NCI-H2029 treated with DMSO at 0.1 percent for 48 hours (cell line): ENCODE measurements around the gene UPB1.
A peak's percentile ranks its signal among the peaks of the same experiment; 100 is the strongest.
"Not testable (repeated sequence)": the region's sequence is repeated elsewhere in the genome, so short reads cannot be mapped to it uniquely, and the experiment has no call there.

ENCODE experiments used
- DNase-seq: peaks from one replicate; lab custom pipeline; 2025; lab: John Stamatoyannopoulos, UW

The UPB1 gene

DNA sequence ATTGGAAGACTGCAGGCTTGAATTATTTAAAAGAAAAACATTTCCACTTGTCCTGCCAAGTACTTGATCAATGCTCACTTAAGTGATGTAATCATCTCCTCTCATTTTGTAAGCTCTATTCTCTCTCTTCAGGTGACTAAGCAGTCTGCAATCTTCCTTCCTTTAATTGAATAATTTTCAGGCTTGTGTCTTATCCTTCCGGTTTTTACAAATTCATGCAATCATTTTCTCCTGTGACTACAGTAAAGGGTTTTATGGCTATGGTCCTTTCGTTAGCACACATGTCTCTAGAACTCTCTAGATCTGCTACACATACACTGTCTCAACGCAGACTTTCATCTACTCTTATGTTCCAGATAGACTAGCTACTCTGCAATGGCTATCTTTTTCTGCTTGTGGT is 12.6 kb upstream of the UPB1 start:
- peak; percentile 10 for DNase-seq

DNA sequence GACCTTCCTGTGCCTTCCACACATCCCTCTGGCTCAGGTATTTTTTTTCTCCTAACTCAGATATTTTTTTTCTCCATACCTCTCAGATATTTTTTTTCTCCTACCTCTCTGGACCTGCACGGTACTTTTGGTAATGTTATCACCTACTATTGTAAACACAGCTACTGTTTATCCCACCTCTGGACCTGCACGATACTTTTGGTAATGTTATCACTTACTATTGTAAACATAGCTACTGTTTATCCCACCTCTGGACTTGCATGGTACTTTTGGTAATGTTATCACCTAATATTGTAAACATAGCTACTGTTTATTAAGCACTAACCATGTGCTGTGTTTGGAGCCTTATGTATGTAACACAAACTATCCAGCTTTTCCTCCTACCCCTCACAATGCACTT is 12.1 kb upstream of the UPB1 start:
- no peak for DNase-seq

- no peak for DNase-seq
These were observed 11.1 kb upstream of the UPB1 start for GRCh38 chr22:24483976-24484545.

GRCh38 chr22:24485170-24485569 is 10.0 kb upstream of the UPB1 start:
- DNase-seq: no peak

- no peak for DNase-seq
These were observed 9.5 kb upstream of the UPB1 start for GRCh38 chr22:24485608-24486007.

GRCh38 chr22:24486501-24486921 is 8.6 kb upstream of the UPB1 start:
- DNase-seq: no peak

DNA sequence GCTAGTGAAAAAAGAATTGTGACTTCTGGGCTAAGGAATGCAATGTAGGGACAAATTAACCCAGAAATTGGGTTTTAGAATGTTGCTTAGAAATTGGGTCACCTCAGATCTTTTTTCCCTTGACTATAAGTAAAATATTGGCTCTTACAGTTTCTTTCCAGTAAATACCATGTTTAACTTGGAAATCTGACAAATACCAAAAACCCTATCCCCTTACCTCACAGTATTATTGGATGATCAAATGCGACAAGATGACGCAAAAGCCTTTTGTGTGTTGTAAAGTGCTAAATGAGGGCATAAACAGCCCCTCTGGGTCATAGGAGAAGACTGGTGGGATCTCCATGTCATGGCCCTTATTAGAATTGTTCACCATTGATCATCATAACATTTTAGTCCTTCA is 6.1 kb upstream of the UPB1 start:
- DNase-seq: no peak

GRCh38 chr22:24489434-24489833 is 5.7 kb upstream of the UPB1 start:
- DNase-seq: not testable (repeated sequence)

- DNase-seq: no peak
These were observed 2.7 kb upstream of the UPB1 start for GRCh38 chr22:24492391-24492790.

GRCh38 chr22:24494167-24494527 is 985 bp upstream of the UPB1 start:
- no peak for DNase-seq

GRCh38 chr22:24495365-24495675 is 188 bp downstream of the UPB1 start:
- DNase-seq: no peak

- no peak for DNase-seq
These were observed 1.1 kb downstream of the UPB1 start for GRCh38 chr22:24496234-24496633.

DNA sequence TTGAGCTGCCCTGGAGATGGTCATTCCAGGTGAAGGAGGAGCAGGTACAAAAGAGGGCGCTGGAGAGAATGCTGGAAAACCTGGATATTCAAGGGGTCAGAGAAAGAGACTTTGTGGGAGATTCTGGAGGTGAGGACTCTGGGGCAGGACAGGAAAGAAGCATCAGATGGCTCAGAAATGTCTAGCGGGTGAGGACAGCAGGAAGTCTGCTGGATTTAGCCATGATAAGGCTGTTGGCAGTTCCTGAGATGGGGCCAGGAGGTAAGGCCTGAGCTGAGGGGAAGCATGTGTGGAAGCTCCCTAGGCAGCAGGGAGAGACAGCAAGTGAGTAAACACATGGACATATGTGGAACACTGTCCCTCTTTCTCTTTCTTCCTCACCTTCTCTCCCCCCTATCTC is 1.5 kb downstream of the UPB1 start:
- no peak for DNase-seq

GRCh38 chr22:24497841-24498258 is 2.7 kb downstream of the UPB1 start:
- DNase-seq: no peak

DNA sequence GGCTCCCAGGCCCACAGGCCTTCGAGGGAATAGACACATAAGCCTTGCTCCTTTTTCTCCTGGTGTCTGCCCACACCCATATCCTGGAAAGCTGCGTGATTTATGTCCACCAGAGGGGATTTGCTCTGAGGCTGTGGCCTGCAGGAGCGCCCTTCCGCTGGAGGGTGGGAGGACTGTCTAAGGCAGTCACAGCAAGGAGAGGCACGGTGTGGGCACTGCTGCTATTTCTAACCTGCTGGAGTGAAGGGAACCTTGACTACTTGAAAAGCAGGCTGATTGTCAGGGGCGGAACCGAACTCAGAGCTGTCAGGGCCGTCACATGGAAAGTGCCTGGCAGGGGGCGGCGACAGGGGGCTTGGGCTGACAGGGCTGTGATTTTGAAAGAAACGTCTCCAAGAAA is 3.7 kb downstream of the UPB1 start:
- no peak for DNase-seq

GRCh38 chr22:24499706-24500276 is 4.7 kb downstream of the UPB1 start:
- DNase-seq: no peak

GRCh38 chr22:24500277-24500820 is 5.2 kb downstream of the UPB1 start:
- no peak for DNase-seq

DNA sequence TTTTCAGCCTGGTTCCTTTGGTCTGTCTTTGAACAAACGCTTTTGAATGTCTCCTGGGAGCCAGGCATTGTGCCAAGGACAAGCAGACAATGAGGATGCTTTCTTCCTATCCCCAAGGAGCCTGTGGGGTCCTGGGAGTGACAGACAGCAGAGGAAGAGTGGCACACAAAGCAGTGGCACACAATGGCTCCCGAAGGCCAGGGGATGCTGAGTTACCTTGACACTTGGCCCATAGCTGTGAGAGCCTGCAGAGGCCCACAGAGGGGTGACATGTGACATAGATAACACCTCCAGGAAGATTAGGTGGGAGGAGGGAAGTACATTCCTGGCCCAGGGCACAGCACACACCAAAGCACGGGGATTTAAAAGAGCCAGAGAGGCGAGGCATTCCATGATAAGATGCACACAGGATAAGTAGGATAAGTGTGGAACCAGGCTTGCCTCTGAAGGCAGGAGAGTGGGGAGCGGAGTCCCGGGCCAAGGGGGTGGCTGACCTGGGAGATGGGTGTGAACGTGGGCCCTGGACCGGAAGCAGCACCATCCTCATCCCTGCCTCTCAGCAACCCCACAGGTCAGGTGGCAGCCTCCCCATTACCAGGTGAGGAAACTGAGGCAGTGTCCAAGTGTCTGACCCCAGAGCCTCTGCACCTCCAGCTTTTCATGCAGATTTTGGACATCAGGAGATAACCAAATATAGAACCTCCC is 6.3 kb downstream of the UPB1 start:
- DNase-seq: no peak

- no peak for DNase-seq
These were observed 6.9 kb downstream of the UPB1 start for GRCh38 chr22:24502034-24502433.

GRCh38 chr22:24502541-24502940 is 7.4 kb downstream of the UPB1 start:
- DNase-seq: no peak

- no peak for DNase-seq
These were observed 8.2 kb downstream of the UPB1 start for GRCh38 chr22:24503137-24503842.

DNA sequence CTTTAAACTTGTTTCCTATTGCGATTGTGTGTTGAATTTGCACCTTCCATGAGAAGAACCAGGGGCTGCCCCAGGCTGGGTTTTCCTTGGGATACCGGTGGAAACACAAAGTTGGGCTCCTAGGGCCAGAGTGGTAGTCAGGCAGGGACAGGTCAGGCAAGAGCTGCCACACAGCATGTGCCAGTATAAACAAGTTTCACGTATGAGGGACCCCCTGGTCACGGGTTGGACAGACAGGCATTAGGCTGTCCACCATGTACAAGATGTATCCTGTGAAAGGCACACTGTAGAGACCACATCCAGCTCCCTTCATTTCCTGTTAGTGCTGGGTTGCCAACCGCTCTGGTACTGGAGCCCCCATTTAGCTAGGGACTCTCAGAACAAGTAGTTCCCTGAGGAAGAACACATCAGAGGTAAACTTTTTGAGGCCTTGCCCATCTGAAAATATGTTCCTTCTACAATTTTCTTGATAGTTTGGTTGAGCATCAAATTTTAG is 8.8 kb downstream of the UPB1 start:
- DNase-seq: no peak

- no peak for DNase-seq
These were observed 9.4 kb downstream of the UPB1 start for GRCh38 chr22:24504540-24504939.
